CD8-positive, alpha-beta memory T cell (primary cell): ENCODE results near the gene EMILIN2. TPM values are rescaled to one million over a fixed set of nuclear protein-coding genes. Genes with fewer than 3 reads are reported as not detected.

ENCODE experiments used
- CTCF ChIA-PET: fragments of 350-600 bp; sonication (Branson Sonifier 250); formaldehyde crosslinking; loops from one replicate; lab custom pipeline; 2021; ENCODE audit warnings: antibody characterized with exemption; lab: Charles Lee
- POLR2A ChIA-PET: fragments of 350-600 bp; sonication (Branson Sonifier 250); formaldehyde crosslinking; loops from one replicate; lab custom pipeline; 2021; ENCODE audit warnings: antibody characterized with exemption; lab: Charles Lee
- DNase-seq, 5 donors: peaks; one replicate each; pipeline versions ENCODE4 v3.0.0 to v3.0.0-alpha.2; 2020 to 2022; ENCODE audit warnings: mixed read lengths in 1 of 5
- H3K27ac ChIP-seq: one replicate; pipeline ENCODE4 v1.7.0; 2013; ENCODE audit warnings: low read depth, mild to moderate bottlenecking, low read length, moderate library complexity
- H3K27me3 ChIP-seq: 2 replicates; pipeline ENCODE4 v1.7.0; 2013; ENCODE audit warnings: low read length, mild to moderate bottlenecking; ENCODE audit not compliant: insufficient read depth, poor library complexity, severe bottlenecking
- H3K36me3 ChIP-seq: 2 replicates; pipeline ENCODE4 v1.7.0; 2013; ENCODE audit warnings: mild to moderate bottlenecking, low read length, moderate library complexity; ENCODE audit not compliant: insufficient read depth
- H3K4me1 ChIP-seq: 2 replicates; pipeline ENCODE4 v1.7.0; 2013; ENCODE audit warnings: mild to moderate bottlenecking, low read length, moderate library complexity; ENCODE audit not compliant: insufficient read depth
- H3K4me3 ChIP-seq: 2 replicates; pipeline ENCODE4 v1.7.0; 2013; ENCODE audit warnings: mild to moderate bottlenecking, low read length
- H3K9me3 ChIP-seq: 2 replicates; pipeline ENCODE4 v1.7.0; 2013; ENCODE audit warnings: mild to moderate bottlenecking, low read length
- H3K27ac Mint-ChIP-seq, 8 donors: one replicate each; pipeline ENCODE4 v1.8.0; 2020 to 2021; ENCODE audit warnings: mixed read lengths in 8 of 8, mild to moderate bottlenecking in 6 of 8, inconsistent platforms in 3 of 8, moderate library complexity in 3 of 8
- H3K27me3 Mint-ChIP-seq, 2 donors: one replicate each; pipeline ENCODE4 v1.8.0; 2020 to 2021; ENCODE audit warnings: mixed read lengths in 2 of 2, mild to moderate bottlenecking in 1 of 2, moderate library complexity in 1 of 2
- H3K36me3 Mint-ChIP-seq, 3 donors: one replicate each; pipeline ENCODE4 v1.8.0; 2020 to 2021; ENCODE audit warnings: mixed read lengths in 3 of 3, inconsistent platforms in 1 of 3, mild to moderate bottlenecking in 1 of 3
- H3K4me1 Mint-ChIP-seq, 3 donors: one replicate each; pipeline ENCODE4 v1.8.0; 2020 to 2021; ENCODE audit warnings: mixed read lengths in 3 of 3, inconsistent platforms in 1 of 3, mild to moderate bottlenecking in 1 of 3
- H3K4me3 Mint-ChIP-seq, 7 donors: one replicate each; pipeline ENCODE4 v1.8.0; 2020 to 2021; ENCODE audit warnings: mixed read lengths in 7 of 7, mild to moderate bottlenecking in 6 of 7, moderate library complexity in 4 of 7, inconsistent platforms in 2 of 7
- H3K9me3 Mint-ChIP-seq, 5 donors: one replicate each; pipeline ENCODE4 v1.8.0; 2020 to 2022; ENCODE audit warnings: mixed read lengths in 5 of 5, mild to moderate bottlenecking in 3 of 5, moderate library complexity in 2 of 5, inconsistent platforms in 1 of 5
- polyA plus RNA-seq: library from polyadenylated mRNA; unstranded; fragments of 300-500 nt; fragmentation: Illumina TruSeq; gene quantifications from one replicate; pipeline ENCODE4 v1.2.3, GENCODE V29; 2021
- total RNA-seq, 2 experiments: library from RNA; stranded (reverse); gene quantifications; one replicate each; pipeline ENCODE4 v1.2.3, GENCODE V29; 2021

The EMILIN2 gene
- total and polyA plus RNA-seq, 3 experiments from 2014 or later = 4.5 to 27.8 (median 22.7) TPM

DNA sequence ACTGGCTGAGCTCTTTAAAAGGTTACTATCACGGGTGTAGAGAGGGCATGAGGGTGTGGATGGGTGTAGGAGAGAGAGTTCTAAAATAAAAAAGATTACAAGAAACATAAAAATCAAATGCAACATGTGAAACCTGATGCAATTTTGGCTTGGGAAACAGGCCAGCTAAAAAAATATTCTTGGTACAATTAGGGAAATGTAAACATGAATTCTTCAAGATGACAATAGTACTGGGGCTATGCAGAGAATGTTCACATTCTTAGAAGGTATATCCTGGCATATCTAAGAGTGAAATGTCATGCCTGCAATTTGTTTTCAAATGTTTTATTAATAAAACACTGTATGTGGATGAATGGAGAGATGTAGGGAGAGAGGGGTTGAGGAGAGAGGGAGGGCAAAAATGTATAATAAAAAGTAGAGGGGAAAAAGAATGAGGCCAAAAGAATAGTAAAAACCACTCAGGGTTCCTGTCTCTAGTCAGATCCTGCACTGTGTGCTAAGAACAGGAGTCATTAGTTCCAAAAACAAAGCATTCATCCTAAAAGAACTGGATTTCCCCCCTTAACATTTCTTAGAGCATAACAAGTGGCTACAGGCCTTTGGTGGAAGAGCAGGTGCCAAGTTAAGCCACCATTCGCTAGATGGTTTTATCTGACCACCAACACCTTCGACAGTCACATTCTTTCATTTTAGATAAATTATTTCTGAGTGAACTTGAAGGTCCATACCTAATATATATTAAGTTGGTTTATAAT lies 88.8 kb downstream of the EMILIN2 start:
- peaks cover 61% of the 10 kb centered on the region for H3K36me3 ChIP-seq
- CTCF ChIA-PET = interaction anchor here (0.8 to 5.2 kb wide), 3 partner anchors 51 to 310 kb away, joined by 3 to 34 read pairs (median 6); no protein-coding TSS in a partner anchor
- H3K27ac Mint-ChIP-seq = peak overlapping the region; percentile 46 to 91 (median 73)
- peaks cover 7 to 90% (median 23%) of the 10 kb centered on the region in 3 donors for H3K36me3 Mint-ChIP-seq
- H3K4me3 Mint-ChIP-seq = peak overlapping the region in 1 of 7 donors; percentile 34
- H3K27me3 ChIP-seq = no peaks in the 10 kb centered on the region
- no peak overlapping the region for H3K4me3 ChIP-seq
- H3K4me1 ChIP-seq = peaks cover 9% of the 10 kb centered on the region
- H3K4me1 Mint-ChIP-seq = peaks cover 29 to 53% (median 49%) of the 10 kb centered on the region in 3 donors
- no peaks in the 10 kb centered on the region for H3K9me3 Mint-ChIP-seq
- no peak overlapping the region for H3K27ac ChIP-seq
- DNase-seq = no peak
- H3K9me3 ChIP-seq = no peaks in the 10 kb centered on the region
- POLR2A ChIA-PET = no interaction called here
- no peaks in the 10 kb centered on the region for H3K27me3 Mint-ChIP-seq

DNA sequence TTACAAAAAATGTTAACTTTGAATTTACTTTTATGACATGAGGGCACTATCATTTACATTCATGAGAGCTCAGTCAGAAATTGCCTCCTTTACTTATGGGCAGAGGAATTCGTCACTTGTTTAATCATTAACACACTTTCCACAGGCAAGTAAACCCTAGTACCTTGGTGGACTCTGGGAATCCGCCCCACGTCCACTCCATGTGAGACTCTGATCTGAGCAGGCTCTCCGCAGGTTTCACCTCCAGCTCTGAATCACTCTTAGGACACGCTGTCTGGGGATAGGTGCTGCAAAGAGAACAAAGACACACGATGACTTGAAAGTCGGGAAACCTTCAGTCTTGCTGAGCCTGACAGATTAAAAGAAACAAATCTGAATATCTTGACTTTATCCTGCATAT lies 92.5 kb downstream of the EMILIN2 start:
- H3K4me3 ChIP-seq = no peak overlapping the region
- Mint-ChIP-seq H3K9me3 (no peaks in the 10 kb centered on the region), H3K4me3 (no peak overlapping the region), H3K4me1 (peaks cover 32 to 58% (median 54%) of the 10 kb centered on the region in 3 donors), H3K36me3 (peaks cover 0 to 81% (median 17%) of the 10 kb centered on the region in 3 donors), H3K27ac (peak overlapping the region in 6 of 8 donors; percentile 33 to 81 (median 46)), H3K27me3 (no peaks in the 10 kb centered on the region)
- no peaks in the 10 kb centered on the region for H3K4me1 ChIP-seq
- H3K27me3 ChIP-seq = no peaks in the 10 kb centered on the region
- ChIA-PET CTCF (interaction anchor here (1.2 to 5.2 kb wide), 4 partner anchors 9 to 123 kb away, joined by 3 to 34 read pairs (median 8); no protein-coding TSS in a partner anchor), POLR2A (no interaction called here)
- H3K9me3 ChIP-seq = no peaks in the 10 kb centered on the region
- H3K27ac ChIP-seq = no peak overlapping the region
- DNase-seq = no peak
- peaks cover 36% of the 10 kb centered on the region for H3K36me3 ChIP-seq

DNA sequence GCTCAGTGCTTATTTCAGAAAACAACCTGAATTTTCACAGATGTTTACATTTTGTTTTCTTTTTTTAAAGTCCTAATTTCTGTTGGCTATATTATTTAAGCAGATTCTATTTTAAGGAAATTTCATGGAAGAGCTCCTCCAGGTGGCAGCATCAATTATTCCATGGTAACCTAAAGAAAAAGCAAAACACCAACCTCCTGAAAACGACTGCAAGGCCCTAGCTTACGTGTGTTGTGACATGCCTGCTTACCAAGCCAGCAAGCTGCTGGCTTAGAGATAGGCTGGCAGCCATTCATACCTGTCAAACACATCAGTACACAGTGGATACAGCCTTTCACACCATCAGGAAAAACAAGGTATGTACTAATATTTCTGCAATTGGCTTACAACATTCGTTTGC lies 101.2 kb downstream of the EMILIN2 start:
- Histone ChIP-seq H3K4me1 (peaks cover 13% of the 10 kb centered on the region), H3K9me3 (no peaks in the 10 kb centered on the region), H3K27ac (no peak overlapping the region), H3K4me3 (no peak overlapping the region), H3K27me3 (no peaks in the 10 kb centered on the region), H3K36me3 (peaks cover 39% of the 10 kb centered on the region)
- H3K27ac Mint-ChIP-seq = peak overlapping the region in 3 of 8 donors; percentile 15 to 87 (median 26)
- peaks cover 51 to 79% (median 70%) of the 10 kb centered on the region in 3 donors for H3K4me1 Mint-ChIP-seq
- ChIA-PET POLR2A (no interaction called here), CTCF (interaction anchor here (0.8 to 6.6 kb wide), 9 partner anchors 10 to 46 kb away, joined by 3 to 44 read pairs (median 5); no protein-coding TSS in a partner anchor)
- H3K4me3 Mint-ChIP-seq = no peak overlapping the region
- no peaks in the 10 kb centered on the region for H3K27me3 Mint-ChIP-seq
- DNase-seq = no peak
- H3K9me3 Mint-ChIP-seq = no peaks in the 10 kb centered on the region
- H3K36me3 Mint-ChIP-seq = peaks cover 15 to 82% (median 29%) of the 10 kb centered on the region in 3 donors

DNA sequence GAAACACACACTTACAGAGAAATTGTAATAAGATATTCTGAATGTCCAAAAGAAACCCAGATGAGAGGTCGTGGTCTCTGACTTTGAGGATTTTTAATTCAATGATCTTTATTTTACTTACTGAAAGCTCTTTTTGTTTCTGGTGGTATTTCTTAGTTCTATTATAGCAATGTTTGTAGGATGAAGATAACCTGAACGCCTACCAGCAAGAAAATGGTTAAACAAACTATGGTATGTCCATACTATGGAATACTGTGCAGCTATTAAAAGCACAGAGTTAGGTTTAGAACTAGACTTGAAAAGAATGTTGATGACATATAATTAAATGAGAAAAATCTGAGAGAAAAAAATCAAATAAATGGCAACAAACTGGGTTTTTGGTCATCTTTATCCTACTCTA lies 105.8 kb downstream of the EMILIN2 start:
- H3K27me3 Mint-ChIP-seq = no peaks in the 10 kb centered on the region

GRCh38 chr18:2953935-2954653 lies 107.3 kb downstream of the EMILIN2 start:
- no peak for DNase-seq
- Histone ChIP-seq H3K36me3 (peaks cover 41% of the 10 kb centered on the region), H3K27me3 (no peaks in the 10 kb centered on the region), H3K9me3 (no peaks in the 10 kb centered on the region), H3K27ac (no peak overlapping the region), H3K4me1 (peaks cover 66% of the 10 kb centered on the region), H3K4me3 (no peak overlapping the region)
- peaks cover 71 to 91% (median 75%) of the 10 kb centered on the region in 3 donors for H3K4me1 Mint-ChIP-seq
- peak overlapping the region in 2 of 7 donors; percentile 24 for H3K4me3 Mint-ChIP-seq
- H3K27ac Mint-ChIP-seq = peak overlapping the region; percentile 68 to 96 (median 78)
- POLR2A ChIA-PET = interaction anchor here (1.6 kb wide), 1 partner anchor 8 kb away, joined by 9 read pairs; no protein-coding TSS in a partner anchor
- CTCF ChIA-PET = interaction anchor here (1.1 to 2.0 kb wide), 3 partner anchors 29 to 175 kb away, joined by 4 to 7 read pairs (median 7); no protein-coding TSS in a partner anchor
- no peaks in the 10 kb centered on the region for H3K27me3 Mint-ChIP-seq
- H3K36me3 Mint-ChIP-seq = peaks cover 16 to 75% (median 23%) of the 10 kb centered on the region in 3 donors
- H3K9me3 Mint-ChIP-seq = no peaks in the 10 kb centered on the region

More for the DNA sequence above, 105.8 kb downstream of the EMILIN2 start:
- H3K27me3 ChIP-seq = no peaks in the 10 kb centered on the region
- Mint-ChIP-seq H3K4me1 (peaks cover 70 to 91% (median 76%) of the 10 kb centered on the region in 3 donors), H3K27ac (peak overlapping the region in 7 of 8 donors; percentile 67 to 86 (median 72)), H3K36me3 (peaks cover 16 to 85% (median 25%) of the 10 kb centered on the region in 3 donors), H3K4me3 (no peak overlapping the region), H3K9me3 (no peaks in the 10 kb centered on the region)
- POLR2A ChIA-PET = interaction anchor here (1.6 kb wide), 1 partner anchor 10 kb away, joined by 9 read pairs; no protein-coding TSS in a partner anchor
- no peaks in the 10 kb centered on the region for H3K9me3 ChIP-seq
- peaks cover 44% of the 10 kb centered on the region for H3K36me3 ChIP-seq
- H3K27ac ChIP-seq = no peak overlapping the region
- no peak overlapping the region for H3K4me3 ChIP-seq
- H3K4me1 ChIP-seq = peaks cover 53% of the 10 kb centered on the region
- CTCF ChIA-PET = interaction anchor here (0.7 to 6.6 kb wide), 7 partner anchors 19 to 200 kb away, joined by 3 to 44 read pairs (median 5); no protein-coding TSS in a partner anchor
- no peak for DNase-seq

DNA sequence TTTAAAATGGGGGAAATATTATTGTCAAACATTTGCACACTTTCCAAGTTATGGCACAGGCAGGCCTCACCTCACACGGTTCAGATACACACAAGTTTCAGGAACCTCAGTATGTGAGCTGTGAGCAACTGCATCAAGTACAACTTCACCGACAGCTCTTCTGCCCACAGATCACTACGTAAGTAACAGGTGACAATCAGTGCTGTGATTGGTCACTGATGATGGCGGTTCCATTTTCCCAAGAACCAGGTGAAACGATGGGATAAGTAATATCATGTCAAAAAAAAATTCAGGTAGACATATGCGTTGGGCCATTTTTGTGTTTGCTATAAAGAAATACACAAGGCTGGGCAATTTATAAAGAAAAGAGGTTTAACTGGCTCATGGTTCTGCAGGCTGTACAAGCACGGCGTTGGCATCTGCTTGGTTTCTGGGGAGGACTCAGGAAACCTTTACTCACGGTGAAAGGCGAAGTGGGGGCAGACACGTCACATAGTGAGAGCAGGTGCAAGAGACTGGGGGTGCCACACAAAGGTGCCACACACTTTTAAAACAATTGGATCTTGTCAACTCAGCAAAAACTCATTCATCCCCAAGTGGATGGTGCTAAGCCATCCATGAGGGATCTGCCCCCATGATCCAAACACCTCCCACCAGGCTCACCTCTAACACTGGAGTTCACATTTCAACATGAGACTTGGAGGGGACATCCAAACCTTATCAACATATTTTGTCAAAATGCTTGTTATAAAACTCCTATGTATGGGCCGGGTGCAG lies 108.3 kb downstream of the EMILIN2 start:
- Mint-ChIP-seq H3K27ac (peak overlapping the region; percentile 86 to 99 (median 95)), H3K27me3 (no peaks in the 10 kb centered on the region), H3K4me1 (peaks cover 71 to 89% (median 77%) of the 10 kb centered on the region in 3 donors), H3K36me3 (peaks cover 12 to 71% (median 23%) of the 10 kb centered on the region in 3 donors), H3K4me3 (peak overlapping the region in 6 of 7 donors; percentile 34 to 86 (median 78)), H3K9me3 (no peaks in the 10 kb centered on the region)
- CTCF ChIA-PET = interaction anchor here (1.1 to 8.2 kb wide), 6 partner anchors 8 to 174 kb away, joined by 4 to 75 read pairs (median 6); no protein-coding TSS in a partner anchor
- Histone ChIP-seq H3K9me3 (no peaks in the 10 kb centered on the region), H3K4me1 (peaks cover 70% of the 10 kb centered on the region), H3K27ac (no peak overlapping the region), H3K36me3 (peaks cover 41% of the 10 kb centered on the region), H3K4me3 (no peak overlapping the region), H3K27me3 (no peaks in the 10 kb centered on the region)
- no peak for DNase-seq
- POLR2A ChIA-PET = no interaction called here

DNA sequence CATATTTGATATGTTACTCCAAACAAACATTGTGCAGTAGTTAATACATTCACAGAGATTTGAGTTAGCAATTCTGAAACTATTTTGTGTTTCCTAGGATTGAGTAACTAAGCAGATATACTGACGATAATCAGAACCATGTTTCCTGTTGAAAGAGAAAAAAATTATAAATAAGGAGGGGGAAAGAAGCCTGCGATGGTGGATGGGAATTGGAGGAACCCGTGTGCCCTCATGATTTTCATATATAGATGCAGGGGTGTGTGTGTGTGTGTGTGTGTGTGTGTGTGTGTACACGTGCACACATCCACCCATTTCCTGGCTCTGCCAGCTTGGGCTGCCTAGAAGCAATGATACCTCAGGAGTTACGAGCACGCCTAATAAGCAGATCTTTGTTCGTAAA lies 109.2 kb downstream of the EMILIN2 start:
- Histone ChIP-seq H3K27me3 (no peaks in the 10 kb centered on the region), H3K4me1 (peaks cover 72% of the 10 kb centered on the region), H3K9me3 (no peaks in the 10 kb centered on the region), H3K27ac (peak overlapping the region; percentile 4), H3K36me3 (peaks cover 32% of the 10 kb centered on the region), H3K4me3 (peak overlapping the region; percentile 2)
- Mint-ChIP-seq H3K4me1 (peaks cover 71 to 89% (median 77%) of the 10 kb centered on the region in 3 donors), H3K27ac (peak overlapping the region; percentile 92 to 99 (median 95)), H3K9me3 (no peaks in the 10 kb centered on the region), H3K36me3 (peaks cover 12 to 61% (median 22%) of the 10 kb centered on the region in 3 donors), H3K27me3 (no peaks in the 10 kb centered on the region), H3K4me3 (peak overlapping the region; percentile 75 to 86 (median 80))
- CTCF ChIA-PET = interaction anchor here (0.9 to 8.2 kb wide), 10 partner anchors 9 to 173 kb away, joined by 3 to 77 read pairs (median 7); no protein-coding TSS in a partner anchor
- POLR2A ChIA-PET = interaction anchor here (0.7 to 2.1 kb wide), 8 partner anchors 8 to 306 kb away, joined by 3 to 12 read pairs (median 3); partner anchors contain the start of genes MYL12A and MYL12B
- peak in 2 of 5 donors; percentile 23 to 61 for DNase-seq
